B cell (primary cell): ENCODE data around the gene RGS6.

ENCODE experiments used
- EZH2 ChIP-seq: IDR thresholded peaks from 2 replicates; pipeline ENCODE4 v1.6.1; 2012; ENCODE audit warnings: borderline replicate concordance, low read depth, mild to moderate bottlenecking, moderate library complexity, low read length; ENCODE audit not compliant: insufficient read depth, poor library complexity, severe bottlenecking
- TF ChIP-seq, protein P1 (sequence below): fragments of 200-600 bp; IDR thresholded peaks from one replicate; pipeline ENCODE4 v1.8.0; 2022; ENCODE audit warnings: antibody characterized with exemption, mild to moderate bottlenecking

GRCh38 chr14:72126091-72126490 is 193.9 kb downstream of the RGS6 start:
- TF ChIP-seq, protein P1, sequence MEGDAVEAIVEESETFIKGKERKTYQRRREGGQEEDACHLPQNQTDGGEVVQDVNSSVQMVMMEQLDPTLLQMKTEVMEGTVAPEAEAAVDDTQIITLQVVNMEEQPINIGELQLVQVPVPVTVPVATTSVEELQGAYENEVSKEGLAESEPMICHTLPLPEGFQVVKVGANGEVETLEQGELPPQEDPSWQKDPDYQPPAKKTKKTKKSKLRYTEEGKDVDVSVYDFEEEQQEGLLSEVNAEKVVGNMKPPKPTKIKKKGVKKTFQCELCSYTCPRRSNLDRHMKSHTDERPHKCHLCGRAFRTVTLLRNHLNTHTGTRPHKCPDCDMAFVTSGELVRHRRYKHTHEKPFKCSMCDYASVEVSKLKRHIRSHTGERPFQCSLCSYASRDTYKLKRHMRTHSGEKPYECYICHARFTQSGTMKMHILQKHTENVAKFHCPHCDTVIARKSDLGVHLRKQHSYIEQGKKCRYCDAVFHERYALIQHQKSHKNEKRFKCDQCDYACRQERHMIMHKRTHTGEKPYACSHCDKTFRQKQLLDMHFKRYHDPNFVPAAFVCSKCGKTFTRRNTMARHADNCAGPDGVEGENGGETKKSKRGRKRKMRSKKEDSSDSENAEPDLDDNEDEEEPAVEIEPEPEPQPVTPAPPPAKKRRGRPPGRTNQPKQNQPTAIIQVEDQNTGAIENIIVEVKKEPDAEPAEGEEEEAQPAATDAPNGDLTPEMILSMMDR: no peak
- no peak for TF ChIP-seq EZH2
